Keratinocyte (primary cell): ENCODE results near the gene ATXN7.

Experiments
- CTCF ChIP-seq, 3 experiments: IDR thresholded peaks in 1 of 3; conservative IDR thresholded peaks in 1 of 3; optimal IDR thresholded peaks in 1 of 3; 2 replicates in 2 of 3; 3 replicates in 1 of 3; pipeline versions ENCODE3 to v1.5.1; 2011; ENCODE audit warnings: low read length in 3 of 3, mild to moderate bottlenecking in 3 of 3, moderate library complexity in 2 of 3, control low read depth in 1 of 3, inconsistent platforms in 1 of 3; ENCODE audit not compliant: insufficient read depth in 2 of 3; ENCODE audit errors: extremely low read depth in 1 of 3
- EZH2 ChIP-seq: IDR thresholded peaks from one replicate; pipeline ENCODE4 v1.6.1; 2012; ENCODE audit warnings: inconsistent platforms, mild to moderate bottlenecking, low read length, moderate library complexity

- TF ChIP-seq CTCF (optimal IDR thresholded peaks at IDR 0.05 in 1 of 3, IDR thresholded peaks at IDR 0.05 in 1 of 3, conservative IDR thresholded peaks at IDR 0.05 in 1 of 3; ENCODE audit: extremely low read depth in 1 of 3, insufficient read depth in 2 of 3, low read length in 3 of 3) (no peak), EZH2 (no peak)
These were observed 12.4 kb upstream of the ATXN7 start for GRCh38 chr3:63851287-63851686.
